Posterior cingulate gyrus (tissue), 11 donors: ENCODE measurements around the gene KCNQ5.
A peak's percentile ranks its signal among the peaks of the same experiment; 100 is the strongest.

Experiments used
- DNase-seq, 10 donors: peaks; one replicate each; pipeline versions ENCODE4 v3.0.0 to v3.0.0-alpha.2; 2020 to 2021; ENCODE audit warnings: mixed read lengths in 3 of 10
- intact Hi-C: fragments of 100-400 bp; cut with DNase I; formaldehyde crosslinking; loops from one replicate; pipeline ENCODE4 v1.15.1; 2023

Gene KCNQ5

DNA sequence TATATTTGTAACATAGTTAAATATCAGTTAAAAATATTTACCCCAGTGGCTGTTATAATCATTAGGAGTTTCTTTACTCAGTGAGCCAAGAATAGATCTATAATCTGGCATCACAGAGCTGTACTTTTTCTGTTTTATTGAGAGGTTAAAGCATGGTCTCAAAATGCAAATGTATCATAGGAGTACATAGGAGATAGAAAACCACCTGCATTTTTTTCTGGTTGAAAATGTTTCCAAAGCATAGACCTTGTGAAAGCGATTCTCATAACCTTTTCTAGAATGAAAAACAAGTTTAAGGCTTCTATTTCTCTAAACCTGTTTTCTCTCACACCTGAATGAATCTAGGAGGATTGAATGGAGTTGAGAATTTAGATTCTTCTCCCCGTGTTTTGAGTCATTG, 14.4 kb downstream of the KCNQ5 start:
- intact Hi-C loops = no loop called here
- DNase-seq = no peak

DNA sequence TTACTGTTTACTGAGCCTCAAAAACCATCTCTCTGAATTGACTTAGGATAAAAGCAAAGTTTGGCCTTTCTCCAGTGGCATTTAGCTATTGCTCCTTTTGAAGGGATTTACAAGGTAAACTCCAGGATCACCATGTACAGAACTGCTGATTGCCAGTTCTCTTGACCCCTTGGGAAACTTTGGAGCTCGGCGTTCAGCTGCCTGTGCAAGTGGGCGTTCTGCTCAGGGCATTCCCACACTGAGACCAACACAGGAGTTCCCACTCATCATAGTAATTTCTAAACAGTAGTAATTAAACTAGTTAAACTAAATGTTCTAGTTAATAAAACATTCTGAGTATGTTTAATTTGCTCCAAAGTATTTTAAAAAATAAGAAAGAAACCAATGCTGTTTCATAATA, 14.9 kb downstream of the KCNQ5 start:
- no peak for DNase-seq
- intact Hi-C loops = no loop called here

DNA sequence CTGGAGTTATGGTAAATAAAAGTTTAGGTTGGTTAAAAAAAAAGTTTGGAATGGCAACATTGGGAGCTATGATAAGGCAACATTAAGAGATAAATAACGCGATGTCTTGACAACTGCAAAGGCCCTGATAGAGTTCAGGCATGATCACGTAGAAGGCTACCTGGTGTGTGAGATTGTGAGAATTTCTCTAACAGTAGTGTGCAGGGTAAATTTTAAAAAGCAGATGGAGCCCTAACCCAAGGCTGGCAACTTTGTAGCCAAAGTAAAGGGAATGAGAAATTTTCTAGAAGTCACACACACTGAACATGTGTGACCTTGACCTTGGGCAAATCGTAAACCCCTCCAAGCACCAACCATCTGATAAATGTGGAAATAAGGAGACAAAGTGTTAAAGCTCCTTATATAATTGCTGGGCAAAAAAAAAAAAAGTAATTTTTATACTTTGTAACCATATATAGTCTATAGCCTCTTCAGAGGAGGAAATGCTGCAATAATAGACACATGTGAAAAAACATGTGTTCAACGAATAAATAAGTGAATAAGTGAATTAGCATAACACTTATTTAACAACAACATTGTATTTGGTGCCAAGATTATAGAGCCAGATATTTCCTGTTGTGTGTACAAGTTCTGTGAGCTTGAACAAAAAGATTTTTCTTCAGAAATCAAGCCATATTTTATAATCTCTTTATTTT, 18.2 kb downstream of the KCNQ5 start:
- DNase-seq = no peak
- intact Hi-C loops = no loop called here

DNA sequence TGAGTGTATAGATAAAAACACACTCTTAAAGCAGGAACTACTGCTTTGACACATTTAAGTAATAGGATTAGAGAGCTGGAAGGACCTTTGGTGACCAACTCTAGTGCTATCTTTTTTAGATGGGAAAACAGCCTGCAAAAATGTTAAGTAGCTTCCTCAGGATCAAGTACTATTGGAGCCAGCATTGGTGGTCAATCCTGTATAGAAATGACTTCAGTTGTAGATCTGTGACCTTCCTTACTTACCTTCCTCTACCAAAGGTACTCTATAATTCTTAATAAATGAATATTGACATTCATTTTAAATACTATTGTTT, 18.7 kb downstream of the KCNQ5 start:
- intact Hi-C loops = no loop called here
- no peak for DNase-seq

DNA sequence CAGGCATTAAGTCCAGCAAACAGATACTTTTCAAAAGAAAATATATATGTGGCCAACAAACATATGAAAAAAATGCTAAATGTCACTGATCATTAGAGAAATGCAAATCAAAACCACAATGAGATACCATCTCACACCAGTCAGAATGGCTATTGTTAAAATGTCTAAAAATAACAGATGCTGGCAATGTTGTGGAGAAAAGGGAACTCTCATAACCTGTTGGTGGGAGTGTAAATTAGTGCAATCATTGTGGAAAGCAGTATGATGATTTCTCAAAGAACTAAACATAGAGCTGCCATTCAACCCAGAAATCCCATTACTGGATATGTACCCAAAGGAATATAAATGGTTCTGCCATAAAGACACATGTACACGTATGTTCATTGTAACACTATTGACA, 20.6 kb downstream of the KCNQ5 start:
- no peak for DNase-seq
- intact Hi-C loops = no loop called here

DNA sequence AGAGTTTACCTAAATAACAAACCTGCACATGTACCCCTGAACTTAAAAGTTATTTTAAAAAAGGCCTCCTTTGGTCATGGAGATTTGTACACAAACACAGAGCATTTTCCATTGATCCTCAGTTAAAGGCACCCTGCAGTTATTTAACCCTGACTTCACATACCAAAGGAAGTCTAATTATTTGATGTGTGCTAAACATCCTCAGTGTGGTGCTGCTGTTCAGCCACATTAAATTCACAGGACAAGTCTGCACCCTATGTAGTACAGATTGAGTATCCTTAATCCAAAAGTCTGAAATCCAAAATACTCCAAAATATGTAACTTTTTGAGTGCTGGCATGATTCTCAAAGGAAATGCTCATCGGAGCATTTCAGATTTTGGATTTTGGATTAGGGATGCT, 21.4 kb downstream of the KCNQ5 start:
- intact Hi-C loops = no loop called here

DNA sequence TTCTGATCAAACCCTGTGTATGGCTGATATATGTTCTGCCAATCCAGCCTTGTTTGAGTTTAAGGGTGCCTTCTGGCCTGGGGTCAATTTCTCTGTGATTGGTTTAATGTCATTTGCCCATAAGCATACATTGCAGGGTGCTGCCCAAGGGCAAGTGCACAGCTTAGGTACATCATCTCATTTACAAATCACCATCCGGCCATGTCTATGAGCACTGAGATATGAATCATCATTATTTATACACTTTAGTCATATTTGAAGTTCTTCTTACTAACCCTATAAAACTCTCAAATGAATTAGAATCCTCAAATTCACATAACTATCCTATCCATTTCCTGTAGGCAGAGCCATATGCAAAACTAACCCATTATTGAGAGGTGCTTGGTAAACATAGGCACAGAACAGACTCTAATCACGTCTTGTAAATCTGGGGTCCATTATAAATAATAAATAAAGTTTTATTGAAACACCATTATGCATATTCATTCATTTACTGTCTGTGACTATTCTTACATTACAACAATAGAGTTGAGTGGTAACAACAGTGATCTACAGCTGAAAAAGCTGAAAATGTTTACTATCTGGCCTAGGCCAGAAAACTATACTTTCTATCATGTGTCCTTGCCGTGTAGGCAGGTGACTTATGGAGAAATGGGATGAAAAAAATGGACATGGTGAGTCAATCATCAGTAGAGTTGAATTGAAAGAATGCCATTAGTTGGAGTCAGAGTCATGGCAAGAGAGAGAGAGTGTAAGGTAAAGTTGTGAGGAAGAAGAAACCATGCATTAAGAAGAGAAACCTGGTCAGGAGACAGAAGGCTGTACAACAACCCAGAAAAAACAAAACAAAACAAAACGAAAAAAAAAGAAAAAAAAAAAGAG, 25.0 kb downstream of the KCNQ5 start:
- intact Hi-C loops = no loop called here
- DNase-seq = no peak

More for the DNA sequence above, 21.4 kb downstream of the KCNQ5 start:
- no peak for DNase-seq

DNA sequence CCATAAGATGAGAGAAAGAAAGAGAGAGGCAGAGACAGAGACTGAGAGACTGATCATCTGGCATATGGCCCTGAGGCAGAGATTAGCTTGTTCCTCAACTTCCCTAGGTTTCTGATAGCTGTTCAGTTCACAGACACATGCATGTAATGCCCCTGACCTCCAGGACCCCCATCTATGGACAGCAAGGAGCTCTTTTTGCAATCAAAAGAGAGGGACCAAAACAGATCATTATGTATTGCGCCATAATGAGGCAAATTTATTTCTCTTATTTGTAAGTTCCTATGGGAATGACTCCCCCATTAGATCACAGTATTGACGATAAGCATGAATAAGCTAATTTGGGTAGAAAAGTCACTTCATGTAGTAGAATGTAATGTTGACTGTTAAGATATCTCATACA, 25.6 kb downstream of the KCNQ5 start:
- DNase-seq = no peak
- intact Hi-C loops = no loop called here

DNA sequence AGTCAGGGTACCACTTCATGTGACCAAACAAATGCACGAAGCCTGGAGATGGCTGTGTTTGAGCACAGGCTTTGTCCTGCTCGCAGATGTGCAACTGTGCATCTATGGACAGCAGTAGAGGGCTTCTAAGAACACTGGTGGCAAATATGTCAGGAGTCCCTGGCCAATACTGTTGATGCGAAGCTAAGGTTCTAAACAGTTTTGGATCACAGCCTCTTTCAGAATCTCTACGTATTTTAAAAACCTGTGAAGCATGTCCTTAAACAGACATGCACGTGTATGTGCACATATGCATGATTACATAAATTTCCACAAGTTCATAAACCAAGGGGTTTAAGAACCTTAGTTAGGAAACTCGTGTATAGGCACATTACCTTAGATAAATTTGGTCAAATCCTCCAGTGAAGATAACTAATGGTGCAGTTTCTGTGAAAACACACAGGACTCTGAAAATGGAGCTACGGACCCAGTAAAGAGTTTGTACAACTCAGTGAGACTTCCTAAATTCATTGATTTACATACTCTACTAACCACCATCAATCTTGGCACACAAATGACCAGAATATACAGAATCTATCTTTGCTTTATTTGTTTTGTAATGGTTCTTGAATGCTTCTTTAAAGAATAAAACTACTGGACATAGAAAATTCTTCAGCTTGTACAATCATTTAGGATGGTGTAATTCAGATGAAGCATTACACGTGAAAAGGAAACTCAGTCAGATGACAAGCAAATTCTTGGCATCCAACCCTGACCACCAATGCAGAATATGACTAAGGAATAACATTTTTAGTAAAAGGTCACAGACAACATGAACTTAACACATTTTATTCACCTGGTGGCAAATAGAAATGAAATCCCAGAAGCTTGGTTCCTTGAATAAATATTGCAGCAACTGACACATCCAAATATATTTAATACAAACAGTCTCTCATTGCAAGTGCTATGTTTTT, 27.4 kb downstream of the KCNQ5 start:
- peak in 1 of 10 donors; percentile 2 for DNase-seq
- intact Hi-C loops = no loop called here

DNA sequence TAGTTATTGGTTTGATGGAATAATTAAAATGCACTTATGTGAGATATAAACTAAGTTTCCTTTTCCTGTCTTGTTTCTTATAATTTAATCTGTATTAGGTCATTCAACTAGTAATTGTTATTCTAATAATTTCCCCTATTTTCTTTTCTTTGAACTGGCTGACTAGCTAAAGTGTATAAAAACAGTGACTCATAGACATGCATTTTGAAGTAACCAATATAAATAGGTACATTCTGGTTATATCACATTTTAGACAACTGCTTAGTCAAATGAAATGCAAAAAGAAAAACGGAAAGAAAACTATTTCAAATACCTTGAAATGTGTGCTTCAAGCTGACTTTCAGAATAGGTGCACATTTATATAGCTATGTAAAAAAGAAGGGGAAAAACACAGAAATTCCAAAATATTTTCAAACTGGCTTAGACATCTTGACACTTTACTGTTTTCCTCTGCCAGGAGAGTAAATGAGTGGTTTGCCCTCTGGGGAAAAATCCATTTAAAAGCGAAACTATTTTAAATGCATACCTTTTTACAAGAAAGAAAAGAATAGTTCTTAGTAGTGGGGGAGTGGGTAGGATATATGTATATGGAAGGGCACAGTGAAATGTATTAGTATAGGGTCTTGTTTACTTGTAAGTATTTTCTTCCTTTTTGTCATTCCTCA, 28.3 kb downstream of the KCNQ5 start:
- no peak for DNase-seq
- intact Hi-C loops = no loop called here

DNA sequence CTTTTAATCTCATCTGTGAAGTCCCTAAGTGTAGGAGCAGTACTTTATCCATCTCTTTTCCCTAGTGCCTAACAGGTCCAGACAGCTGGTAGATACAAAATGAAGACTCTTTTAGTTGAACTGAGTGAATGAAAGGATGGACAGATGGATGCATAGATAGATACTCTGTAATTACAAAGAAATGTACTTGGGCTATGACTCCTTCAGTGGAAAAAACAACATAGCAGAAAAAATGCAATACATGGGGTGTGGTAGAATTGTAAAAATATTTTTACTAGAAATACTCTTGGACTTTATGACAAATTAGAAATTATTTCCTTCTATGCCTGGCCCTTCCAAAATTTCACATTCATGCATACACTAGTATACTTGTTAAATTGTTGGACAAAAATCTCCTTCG, 29.3 kb downstream of the KCNQ5 start:
- DNase-seq = no peak
- intact Hi-C loops = no loop called here

DNA sequence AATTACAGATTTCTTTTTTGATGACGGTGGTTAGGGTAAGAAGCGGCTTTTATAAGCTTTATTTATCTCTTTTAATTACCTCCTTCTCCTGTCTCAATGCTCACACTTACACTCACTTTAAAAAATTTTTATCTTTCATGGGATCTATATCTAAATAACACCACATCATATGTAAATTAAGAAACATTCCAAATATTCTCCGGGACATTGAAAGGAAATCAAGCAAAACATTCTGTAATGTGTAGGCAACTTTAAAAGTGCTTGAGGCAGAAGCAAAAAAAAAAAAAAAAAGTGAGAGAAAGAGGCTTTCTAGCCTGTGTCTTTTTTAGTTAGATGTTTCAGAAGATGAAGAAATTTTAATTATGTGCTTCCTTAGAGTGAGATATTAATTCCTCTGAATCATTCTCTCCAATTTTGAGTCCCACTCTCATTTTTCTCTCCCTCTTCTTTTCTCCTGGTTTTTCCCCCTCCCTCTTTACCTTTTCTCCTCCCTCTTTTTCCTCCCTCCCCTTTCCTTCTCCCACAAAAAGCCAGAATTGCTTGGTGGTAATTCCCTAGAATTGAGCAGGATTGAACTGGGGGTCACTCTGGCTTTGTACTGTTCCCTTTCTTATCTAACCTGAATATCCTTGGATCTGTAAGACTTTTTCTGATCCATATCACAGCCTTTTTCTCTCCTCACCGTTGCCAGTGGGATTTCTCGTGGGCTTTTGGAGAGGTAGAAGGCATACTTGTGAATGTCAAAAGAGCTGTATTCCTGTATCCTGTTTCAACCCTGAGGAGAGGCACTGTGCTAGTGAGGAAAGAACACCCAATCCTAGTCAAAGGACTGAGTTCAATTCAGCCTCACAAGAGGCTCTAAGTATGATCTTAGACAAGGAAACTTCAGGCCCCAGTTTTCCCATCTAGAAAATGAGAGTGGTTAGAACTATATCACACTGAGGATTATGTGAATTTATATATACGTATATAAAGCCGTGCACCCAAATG, 30.4 kb downstream of the KCNQ5 start:
- DNase-seq = no peak

DNA sequence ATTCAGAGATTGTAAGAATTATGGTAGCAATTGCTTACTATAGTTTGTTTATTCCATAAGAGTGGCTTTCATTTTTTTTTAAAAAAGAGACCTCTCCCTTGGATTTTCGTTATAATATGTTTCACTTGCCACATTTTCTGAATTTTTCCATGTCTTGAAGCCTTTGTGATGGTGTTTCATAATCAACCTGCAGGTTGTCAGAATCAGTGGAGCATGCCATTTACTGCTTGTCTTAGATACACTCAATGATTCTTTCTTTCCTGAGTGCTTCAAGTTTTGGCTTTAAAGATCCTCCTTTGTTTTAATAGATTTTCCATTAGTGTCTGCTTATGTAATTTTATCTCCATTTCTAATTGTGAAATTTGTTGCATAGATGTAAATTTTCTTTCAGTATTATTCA, 31.2 kb downstream of the KCNQ5 start:
- no peak for DNase-seq
- intact Hi-C loops = no loop called here

More for the DNA sequence above, 30.4 kb downstream of the KCNQ5 start:
- intact Hi-C loops = no loop called here

DNA sequence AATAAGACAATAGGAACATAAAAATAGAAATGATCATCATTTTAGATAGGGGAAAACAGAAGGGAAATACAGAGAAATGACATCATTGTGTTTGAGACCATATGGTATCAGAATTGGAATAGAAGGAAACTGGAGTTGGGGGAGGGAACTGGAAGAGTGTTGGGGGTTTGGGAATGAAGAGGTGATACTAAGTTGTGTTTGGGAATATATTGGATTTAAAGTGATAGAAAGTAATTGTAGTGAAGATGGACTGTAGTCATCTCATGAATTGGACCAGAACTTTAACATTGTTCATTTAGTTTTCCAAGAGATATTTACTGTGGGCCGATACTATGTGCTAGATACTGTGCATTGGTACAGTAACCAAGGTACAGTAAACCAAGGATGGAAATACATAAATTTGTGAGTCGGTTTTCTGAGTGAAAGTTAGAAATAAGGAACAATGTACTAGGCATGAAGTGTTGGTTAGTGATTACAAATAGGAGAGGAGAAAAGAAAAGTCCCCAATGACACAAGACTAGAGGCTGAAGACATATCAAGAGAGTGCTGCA, 32.3 kb downstream of the KCNQ5 start:
- DNase-seq = no peak
- intact Hi-C loops = no loop called here

DNA sequence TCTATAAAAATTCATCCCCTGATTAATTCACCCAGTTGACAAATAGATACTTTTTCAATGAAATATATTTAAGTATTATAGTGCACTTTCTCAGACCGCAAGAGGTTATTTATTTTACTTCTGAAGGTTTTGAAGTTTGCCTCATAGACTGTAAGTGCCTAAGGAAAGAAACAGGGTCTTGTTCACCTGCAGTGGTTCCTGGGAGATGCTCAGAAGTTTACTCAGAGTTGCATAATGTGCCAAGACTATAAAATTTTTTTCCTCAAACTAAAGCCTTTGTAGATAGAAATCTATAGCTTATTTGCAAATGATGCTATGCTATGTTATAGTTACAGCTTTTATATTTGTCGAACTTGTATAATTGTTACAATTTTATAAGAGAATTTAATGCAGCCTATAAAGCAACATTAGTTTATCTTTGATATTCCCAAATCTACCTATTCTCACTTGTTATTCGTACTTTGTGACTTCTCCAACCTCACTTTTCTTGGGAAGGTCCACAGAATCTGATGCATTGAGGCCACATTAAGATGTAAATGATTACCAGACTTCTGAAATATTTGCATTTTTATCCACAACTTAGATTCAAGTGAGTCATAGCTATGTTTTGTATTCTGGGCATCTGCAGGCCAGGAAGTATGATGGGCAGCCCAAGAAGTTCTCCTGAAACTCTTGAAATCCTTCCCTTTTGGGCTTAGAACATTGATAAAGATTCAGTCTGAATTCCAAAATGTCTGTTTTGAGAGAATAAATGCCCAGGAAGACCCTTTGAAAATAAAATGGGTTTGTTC, 35.7 kb downstream of the KCNQ5 start:
- no peak for DNase-seq
- intact Hi-C loops = no loop called here

DNA sequence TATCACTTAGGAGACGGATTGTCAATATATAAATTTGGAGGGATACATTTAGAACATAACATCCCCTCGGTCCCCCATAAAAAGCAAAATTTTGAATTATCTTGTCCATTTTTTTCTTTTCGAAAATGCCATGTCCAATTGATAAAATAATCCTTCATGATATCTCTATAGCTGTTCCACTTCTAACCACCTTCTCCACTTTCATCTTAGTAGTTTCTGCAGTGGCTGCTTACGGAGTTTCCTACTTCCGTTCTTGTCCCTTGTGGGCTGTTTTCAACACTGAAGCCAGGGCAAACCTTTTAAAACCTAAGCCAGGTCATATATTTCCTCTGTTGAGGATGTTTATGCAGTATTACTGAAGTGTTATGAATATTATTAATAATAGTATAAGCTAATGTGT, 37.9 kb downstream of the KCNQ5 start:
- intact Hi-C loops = no loop called here
- no peak for DNase-seq

DNA sequence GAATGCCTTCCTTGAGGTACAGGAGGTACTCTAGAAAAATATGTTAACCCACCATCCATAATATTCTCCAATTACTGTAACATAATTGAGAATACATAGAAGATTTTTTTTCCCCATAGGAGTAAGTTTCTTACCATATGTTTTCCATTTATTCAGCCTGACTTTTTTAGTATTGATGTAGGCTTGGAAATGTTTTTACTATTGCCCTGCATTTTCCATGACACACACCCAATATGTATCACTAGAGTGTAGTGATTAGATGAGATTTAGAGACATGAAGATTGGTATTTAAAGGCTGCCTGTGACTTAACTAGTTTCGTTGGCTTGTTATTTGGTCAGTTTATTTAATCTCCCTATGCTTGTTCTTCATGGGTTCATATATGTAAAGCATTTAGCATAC, 39.5 kb downstream of the KCNQ5 start:
- intact Hi-C loops = no loop called here
- no peak for DNase-seq

DNA sequence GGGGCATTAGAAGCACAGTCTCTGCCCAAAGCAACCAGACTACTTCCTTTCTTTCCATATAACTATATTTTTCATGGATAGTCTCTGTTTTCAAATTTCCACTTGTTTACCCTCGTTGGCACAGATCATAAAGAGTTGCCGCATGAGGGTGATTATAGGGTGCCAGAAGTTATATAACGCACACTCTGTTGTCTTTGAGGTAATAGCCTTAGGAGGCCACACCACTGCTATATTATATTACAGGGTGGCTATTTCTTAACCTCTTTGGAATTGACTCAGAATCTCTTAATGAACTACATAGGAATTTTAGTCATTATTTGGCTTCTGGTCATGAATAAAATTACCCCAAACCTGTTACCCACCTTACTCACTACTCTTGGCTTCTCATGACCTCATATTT, 43.7 kb downstream of the KCNQ5 start:
- DNase-seq = no peak
- intact Hi-C loops = no loop called here
